Measurements from ENCODE around the gene GOLGA8K. TPM values are rescaled to one million over a fixed set of nuclear protein-coding genes. Genes with fewer than 3 reads are reported as not detected.
"Not testable (repeated sequence)": the region's sequence is repeated elsewhere in the genome, so short reads cannot be mapped to it uniquely, and the experiment has no call there.

The GOLGA8K gene
- total RNA-seq, 1 donor from 2014 or later = 1.7 TPM

DNA sequence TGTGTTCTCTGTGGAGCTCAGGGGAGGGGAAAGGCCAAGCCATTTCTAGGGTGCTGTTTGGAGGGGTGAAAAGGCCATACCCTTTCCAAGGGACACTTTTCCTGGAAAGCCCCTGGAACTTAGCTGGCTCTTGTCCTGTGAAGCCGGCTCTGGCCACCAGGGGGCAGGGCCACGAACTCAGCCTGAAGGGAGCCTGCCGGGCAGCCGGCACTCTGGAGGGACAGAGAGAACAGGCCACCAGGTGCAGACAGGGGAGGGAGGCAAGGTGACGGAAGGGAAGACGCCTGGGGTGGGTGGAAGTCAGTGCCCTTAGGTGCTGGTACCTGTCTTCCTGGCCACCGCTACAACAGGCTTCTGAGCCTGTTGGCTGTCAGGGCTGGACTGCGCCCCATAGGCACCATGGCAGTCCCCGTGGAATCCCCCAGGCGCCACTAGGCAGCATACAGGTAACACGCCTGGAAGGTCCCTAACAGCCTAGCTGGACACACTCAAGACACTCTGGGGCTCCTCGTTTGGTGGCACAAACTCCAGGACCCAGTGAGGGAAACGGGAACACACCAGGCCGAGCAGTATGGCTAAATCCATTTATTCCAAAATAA is 14.9 kb downstream of the GOLGA8K start:
- DNase-seq (ENCODE audit: low spot score); H3K36me3 Mint-ChIP-seq (ENCODE audit: low read depth); H3K9me3 Mint-ChIP-seq (ENCODE audit: low read depth); H3K4me3 Mint-ChIP-seq (ENCODE audit: unreplicated experiment); H3K27ac Mint-ChIP-seq (ENCODE audit: unreplicated experiment); H3K27me3 Mint-ChIP-seq (ENCODE audit: low read depth); H3K4me1 Mint-ChIP-seq (ENCODE audit: low read depth): not testable (repeated sequence)
- TF ChIP-seq, protein P1, sequence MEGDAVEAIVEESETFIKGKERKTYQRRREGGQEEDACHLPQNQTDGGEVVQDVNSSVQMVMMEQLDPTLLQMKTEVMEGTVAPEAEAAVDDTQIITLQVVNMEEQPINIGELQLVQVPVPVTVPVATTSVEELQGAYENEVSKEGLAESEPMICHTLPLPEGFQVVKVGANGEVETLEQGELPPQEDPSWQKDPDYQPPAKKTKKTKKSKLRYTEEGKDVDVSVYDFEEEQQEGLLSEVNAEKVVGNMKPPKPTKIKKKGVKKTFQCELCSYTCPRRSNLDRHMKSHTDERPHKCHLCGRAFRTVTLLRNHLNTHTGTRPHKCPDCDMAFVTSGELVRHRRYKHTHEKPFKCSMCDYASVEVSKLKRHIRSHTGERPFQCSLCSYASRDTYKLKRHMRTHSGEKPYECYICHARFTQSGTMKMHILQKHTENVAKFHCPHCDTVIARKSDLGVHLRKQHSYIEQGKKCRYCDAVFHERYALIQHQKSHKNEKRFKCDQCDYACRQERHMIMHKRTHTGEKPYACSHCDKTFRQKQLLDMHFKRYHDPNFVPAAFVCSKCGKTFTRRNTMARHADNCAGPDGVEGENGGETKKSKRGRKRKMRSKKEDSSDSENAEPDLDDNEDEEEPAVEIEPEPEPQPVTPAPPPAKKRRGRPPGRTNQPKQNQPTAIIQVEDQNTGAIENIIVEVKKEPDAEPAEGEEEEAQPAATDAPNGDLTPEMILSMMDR (IDR thresholded peaks at IDR 0.05) = peak; percentile 19

DNA sequence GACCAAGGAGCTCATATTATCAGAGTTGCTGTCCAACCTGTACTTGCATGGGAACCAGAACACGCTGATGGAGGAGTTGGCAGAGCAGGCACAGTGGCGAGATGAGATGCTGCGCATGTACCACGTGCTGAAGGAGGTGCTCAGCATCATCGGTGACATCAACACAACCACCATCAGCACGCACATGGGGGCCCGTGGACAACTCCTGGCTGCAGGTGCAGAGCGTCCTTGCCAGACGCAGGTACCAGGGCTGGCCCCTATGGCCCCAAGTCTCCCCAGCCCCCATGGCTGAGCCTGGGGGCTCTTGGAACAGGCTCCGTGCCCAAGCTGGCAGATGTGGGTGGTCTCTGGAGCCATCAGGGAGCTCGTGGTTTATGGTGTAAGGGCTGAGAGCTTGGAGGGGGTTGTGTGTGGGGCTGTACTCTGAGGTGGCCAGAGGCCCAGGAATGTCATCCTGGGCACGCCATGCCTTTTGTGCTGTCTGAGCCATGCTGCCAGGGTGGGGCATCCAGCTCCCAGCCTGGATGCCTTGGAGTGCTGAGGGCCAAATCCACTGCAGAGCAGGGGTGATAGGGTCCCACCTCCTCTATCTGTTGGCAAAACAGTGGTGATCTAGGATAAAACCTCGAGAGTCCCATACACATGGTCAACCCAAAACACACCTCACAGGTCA is 17.1 kb downstream of the GOLGA8K start:
- not testable (repeated sequence) for H3K36me3 Mint-ChIP-seq (ENCODE audit: low read depth); H3K9me3 Mint-ChIP-seq (ENCODE audit: low read depth); H3K4me1 Mint-ChIP-seq (ENCODE audit: low read depth); H3K27me3 Mint-ChIP-seq (ENCODE audit: low read depth); H3K27ac Mint-ChIP-seq (ENCODE audit: unreplicated experiment); DNase-seq (ENCODE audit: low spot score); H3K4me3 Mint-ChIP-seq (ENCODE audit: unreplicated experiment)

DNA sequence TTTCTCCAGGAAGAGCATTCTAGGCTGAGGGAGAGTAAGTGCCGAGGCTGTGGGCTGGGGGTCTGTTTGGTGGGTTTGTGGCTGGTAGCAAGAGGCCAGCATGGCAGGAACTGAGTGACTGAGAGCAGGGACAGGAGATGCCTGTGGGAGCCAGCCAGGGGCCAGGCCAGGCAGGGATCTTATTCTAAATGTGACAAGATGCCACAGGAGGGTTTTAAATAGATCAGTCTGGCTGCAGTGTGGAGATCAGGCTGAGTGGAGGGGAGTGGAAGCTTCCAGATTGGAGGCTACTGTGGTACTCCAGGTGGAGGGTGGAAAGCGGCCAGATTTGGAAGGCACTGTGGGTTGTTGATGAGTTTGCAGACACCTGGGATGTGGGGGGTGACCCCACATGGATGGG is 28.9 kb downstream of the GOLGA8K start:
- H3K9me3 Mint-ChIP-seq (ENCODE audit: low read depth); H3K27ac Mint-ChIP-seq (ENCODE audit: unreplicated experiment); H3K4me1 Mint-ChIP-seq (ENCODE audit: low read depth); H3K36me3 Mint-ChIP-seq (ENCODE audit: low read depth); H3K4me3 Mint-ChIP-seq (ENCODE audit: unreplicated experiment); H3K27me3 Mint-ChIP-seq (ENCODE audit: low read depth); DNase-seq (ENCODE audit: low spot score): not testable (repeated sequence)

DNA sequence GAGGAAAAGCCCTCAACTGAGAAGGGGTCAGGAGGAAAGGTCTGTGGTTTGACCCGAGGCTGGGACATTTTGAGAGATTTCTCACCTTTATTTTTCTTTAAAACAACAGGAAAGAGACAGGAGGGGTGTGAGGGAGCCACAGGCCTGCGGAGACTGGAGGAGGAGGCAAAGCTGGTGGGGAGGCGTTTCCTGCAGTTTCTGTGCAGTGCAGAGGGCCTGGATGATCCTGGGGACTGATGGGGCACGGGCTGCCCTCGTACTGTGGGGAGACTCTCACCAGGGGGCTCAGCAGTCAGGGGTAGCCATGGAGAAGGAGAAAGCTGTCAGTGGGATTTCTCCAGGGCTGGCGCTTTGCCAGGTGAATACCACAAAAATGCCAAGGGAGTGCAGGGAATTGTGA is 29.4 kb downstream of the GOLGA8K start:
- H3K4me3 Mint-ChIP-seq (ENCODE audit: unreplicated experiment); H3K4me1 Mint-ChIP-seq (ENCODE audit: low read depth); H3K36me3 Mint-ChIP-seq (ENCODE audit: low read depth): not testable (repeated sequence)

DNA sequence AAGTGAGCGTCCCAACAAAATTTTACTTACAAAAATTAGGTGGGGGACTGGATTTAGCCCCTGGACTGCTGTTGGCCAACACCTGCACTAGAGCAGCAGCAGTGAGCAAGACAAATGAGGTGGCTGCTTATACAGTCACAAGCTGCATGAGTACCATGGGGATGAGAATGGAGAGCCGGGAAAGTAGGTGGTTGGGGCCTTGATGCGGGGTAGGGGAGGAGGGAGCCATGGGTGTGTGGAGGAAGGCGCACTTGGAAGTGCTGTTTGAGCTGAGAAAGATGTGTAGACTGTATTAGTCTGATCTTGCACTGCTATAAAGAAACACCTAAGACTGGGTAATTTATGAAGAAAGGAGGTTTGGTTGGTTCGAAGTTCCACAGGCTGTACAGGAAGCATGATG is 31.0 kb downstream of the GOLGA8K start:
- not testable (repeated sequence) for H3K36me3 Mint-ChIP-seq (ENCODE audit: low read depth); H3K27ac Mint-ChIP-seq (ENCODE audit: unreplicated experiment); H3K9me3 Mint-ChIP-seq (ENCODE audit: low read depth); H3K4me1 Mint-ChIP-seq (ENCODE audit: low read depth); H3K27me3 Mint-ChIP-seq (ENCODE audit: low read depth); DNase-seq (ENCODE audit: low spot score); H3K4me3 Mint-ChIP-seq (ENCODE audit: unreplicated experiment)

More for the DNA sequence above, 29.4 kb downstream of the GOLGA8K start:
- H3K9me3 Mint-ChIP-seq (ENCODE audit: low read depth); H3K27me3 Mint-ChIP-seq (ENCODE audit: low read depth); DNase-seq (ENCODE audit: low spot score); H3K27ac Mint-ChIP-seq (ENCODE audit: unreplicated experiment): not testable (repeated sequence)

DNA sequence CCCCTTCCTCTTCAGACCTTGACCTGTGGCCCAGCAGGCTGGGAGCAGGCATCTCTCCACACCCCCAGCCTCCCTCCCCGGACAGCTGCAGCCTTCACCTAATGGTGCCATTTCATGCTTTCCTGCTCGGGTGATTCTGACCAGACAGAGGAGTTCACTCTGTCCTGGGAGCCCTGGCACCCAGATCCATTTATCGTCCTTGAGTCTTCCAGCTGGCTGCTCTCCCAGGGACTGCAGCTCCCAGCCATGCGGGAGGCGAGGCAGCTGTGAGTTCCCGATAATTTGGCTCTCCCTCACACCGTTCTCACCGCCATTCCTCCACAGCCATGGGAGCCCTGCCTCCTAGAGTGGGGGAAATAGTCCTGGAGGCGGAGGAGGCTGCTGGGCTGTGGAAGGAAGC is 32.6 kb downstream of the GOLGA8K start:
- not testable (repeated sequence) for H3K27me3 Mint-ChIP-seq (ENCODE audit: low read depth); DNase-seq (ENCODE audit: low spot score); H3K4me1 Mint-ChIP-seq (ENCODE audit: low read depth); H3K36me3 Mint-ChIP-seq (ENCODE audit: low read depth); H3K9me3 Mint-ChIP-seq (ENCODE audit: low read depth); H3K27ac Mint-ChIP-seq (ENCODE audit: unreplicated experiment); H3K4me3 Mint-ChIP-seq (ENCODE audit: unreplicated experiment)

DNA sequence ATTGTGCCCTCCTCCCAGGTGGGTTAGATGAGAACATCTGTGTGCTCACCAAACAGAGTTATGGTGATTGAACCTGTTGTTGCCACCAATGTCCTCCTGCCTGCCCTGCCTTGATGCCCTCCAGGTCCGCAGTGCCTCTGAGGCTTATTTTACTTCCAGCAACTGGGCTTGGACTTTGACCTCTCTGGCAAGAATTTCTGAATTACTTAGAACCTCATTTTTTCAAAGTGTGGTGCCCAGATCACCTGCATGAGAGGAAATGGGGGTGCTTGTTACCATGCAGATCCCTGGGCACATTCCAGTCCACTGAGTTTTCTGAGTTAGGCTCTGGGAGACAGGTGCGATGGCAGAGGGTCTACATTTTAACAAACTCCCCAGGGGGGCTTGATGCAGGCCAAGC is 33.0 kb downstream of the GOLGA8K start:
- H3K9me3 Mint-ChIP-seq (ENCODE audit: low read depth); H3K4me3 Mint-ChIP-seq (ENCODE audit: unreplicated experiment); H3K27me3 Mint-ChIP-seq (ENCODE audit: low read depth); H3K4me1 Mint-ChIP-seq (ENCODE audit: low read depth); H3K27ac Mint-ChIP-seq (ENCODE audit: unreplicated experiment); DNase-seq (ENCODE audit: low spot score); H3K36me3 Mint-ChIP-seq (ENCODE audit: low read depth): not testable (repeated sequence)

DNA sequence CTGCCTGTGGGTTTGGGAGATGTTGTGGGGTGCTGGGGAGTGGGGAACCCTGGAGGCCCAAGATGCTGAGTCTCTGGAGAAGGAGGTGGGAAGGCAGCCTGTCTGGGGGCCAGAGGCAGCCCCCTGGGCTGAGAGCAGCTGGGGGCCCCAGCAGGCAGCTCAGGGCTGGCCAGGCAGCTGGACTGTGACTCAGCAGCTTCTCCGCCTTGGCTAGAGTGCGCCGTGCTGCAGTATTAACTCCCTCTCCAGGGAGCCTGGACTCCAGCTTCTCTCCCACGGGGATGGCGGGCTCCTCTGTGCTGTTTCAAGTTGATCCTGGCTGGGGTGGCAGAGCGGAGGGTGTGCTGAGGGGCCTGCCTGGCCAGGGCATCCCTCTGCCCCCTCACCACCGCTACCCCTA is 36.6 kb downstream of the GOLGA8K start:
- H3K4me3 Mint-ChIP-seq (ENCODE audit: unreplicated experiment); H3K36me3 Mint-ChIP-seq (ENCODE audit: low read depth); H3K27ac Mint-ChIP-seq (ENCODE audit: unreplicated experiment); H3K9me3 Mint-ChIP-seq (ENCODE audit: low read depth); H3K4me1 Mint-ChIP-seq (ENCODE audit: low read depth); DNase-seq (ENCODE audit: low spot score); H3K27me3 Mint-ChIP-seq (ENCODE audit: low read depth): not testable (repeated sequence)

DNA sequence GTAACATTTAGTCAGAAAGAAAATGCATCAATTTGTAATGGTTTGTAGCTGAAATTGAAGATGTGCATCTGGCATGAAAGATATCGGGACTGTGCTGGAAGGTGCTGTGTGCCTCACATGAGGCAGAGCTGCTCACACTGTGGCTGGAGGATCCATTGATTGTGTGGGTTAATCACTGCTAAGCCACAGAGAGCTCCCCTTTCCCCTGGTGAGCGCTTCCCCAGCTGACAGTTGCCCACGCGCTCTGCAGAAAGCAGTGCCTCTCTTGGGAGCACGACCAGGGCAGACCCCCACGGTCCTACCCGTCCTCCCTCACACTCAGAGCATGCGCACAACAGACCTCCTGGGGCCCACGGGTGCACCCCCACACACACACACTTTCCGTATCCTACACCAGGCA is 37.1 kb downstream of the GOLGA8K start:
- not testable (repeated sequence) for H3K4me3 Mint-ChIP-seq (ENCODE audit: unreplicated experiment); H3K36me3 Mint-ChIP-seq (ENCODE audit: low read depth); H3K27ac Mint-ChIP-seq (ENCODE audit: unreplicated experiment); H3K9me3 Mint-ChIP-seq (ENCODE audit: low read depth); H3K4me1 Mint-ChIP-seq (ENCODE audit: low read depth); DNase-seq (ENCODE audit: low spot score); H3K27me3 Mint-ChIP-seq (ENCODE audit: low read depth)

DNA sequence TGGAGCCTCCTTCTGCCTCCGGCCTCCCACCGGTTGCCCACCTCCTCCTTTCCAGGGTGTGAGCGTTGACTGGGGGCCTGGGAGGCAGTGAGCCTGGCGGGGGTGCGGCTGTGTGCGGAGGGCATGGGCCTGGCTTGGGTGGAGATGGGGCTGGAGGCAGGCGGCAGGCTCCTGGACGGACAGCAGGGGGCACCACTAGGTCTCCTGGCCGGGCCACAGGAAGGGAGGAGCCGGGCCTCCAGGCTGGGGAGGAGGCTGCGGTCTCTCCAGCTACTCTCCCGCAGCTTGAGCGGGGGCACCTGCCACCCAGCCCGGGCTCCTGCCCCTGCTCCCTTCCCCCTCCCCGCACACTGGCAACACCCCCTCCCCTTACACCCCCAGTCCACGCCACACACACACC is 38.1 kb downstream of the GOLGA8K start:
- not testable (repeated sequence) for H3K27ac Mint-ChIP-seq (ENCODE audit: unreplicated experiment); H3K27me3 Mint-ChIP-seq (ENCODE audit: low read depth); DNase-seq (ENCODE audit: low spot score); H3K9me3 Mint-ChIP-seq (ENCODE audit: low read depth); H3K4me3 Mint-ChIP-seq (ENCODE audit: unreplicated experiment); H3K4me1 Mint-ChIP-seq (ENCODE audit: low read depth); H3K36me3 Mint-ChIP-seq (ENCODE audit: low read depth)

DNA sequence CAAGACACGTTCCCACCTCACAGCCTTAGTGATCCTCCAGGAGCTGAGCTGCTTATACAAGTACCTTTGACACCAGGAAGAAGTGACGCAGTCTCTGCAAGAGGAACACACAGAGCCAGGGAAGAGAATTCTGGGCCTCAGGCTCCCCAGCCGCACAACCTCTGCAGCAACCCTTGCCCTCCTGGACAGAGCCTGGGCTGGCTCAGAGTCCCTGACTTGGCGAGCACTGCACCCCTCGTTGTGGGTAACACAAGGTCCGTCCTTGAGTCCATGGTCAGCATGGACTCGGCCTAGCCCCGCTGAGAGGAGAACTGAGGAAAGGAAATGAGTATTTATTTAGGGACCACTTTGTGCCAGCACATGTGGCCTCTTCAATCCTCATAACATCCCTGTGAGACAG is 39.6 kb downstream of the GOLGA8K start:
- not testable (repeated sequence) for H3K4me3 Mint-ChIP-seq (ENCODE audit: unreplicated experiment); H3K36me3 Mint-ChIP-seq (ENCODE audit: low read depth); H3K9me3 Mint-ChIP-seq (ENCODE audit: low read depth); H3K27ac Mint-ChIP-seq (ENCODE audit: unreplicated experiment); H3K27me3 Mint-ChIP-seq (ENCODE audit: low read depth); H3K4me1 Mint-ChIP-seq (ENCODE audit: low read depth); DNase-seq (ENCODE audit: low spot score)

DNA sequence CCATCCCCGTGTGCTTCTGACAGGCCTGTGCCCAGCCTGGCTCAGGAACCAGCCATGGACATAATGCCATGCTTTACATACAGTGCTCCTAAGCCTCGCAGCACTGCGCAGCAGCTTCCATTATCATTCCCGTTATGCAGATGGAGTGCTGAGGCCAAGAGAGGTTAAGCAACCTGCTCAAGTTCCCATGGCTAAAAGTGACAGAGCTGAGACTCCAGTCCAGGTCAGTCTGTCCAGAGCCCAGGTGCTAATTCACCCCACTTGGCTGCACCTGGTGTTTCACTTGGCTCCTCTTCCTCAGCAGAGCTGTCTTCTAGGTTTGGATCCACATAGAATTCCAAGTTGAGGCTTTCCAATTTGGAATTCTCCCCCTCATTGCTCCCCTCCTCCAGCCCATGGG is 41.4 kb downstream of the GOLGA8K start:
- DNase-seq (ENCODE audit: low spot score); H3K27me3 Mint-ChIP-seq (ENCODE audit: low read depth); H3K4me3 Mint-ChIP-seq (ENCODE audit: unreplicated experiment); H3K36me3 Mint-ChIP-seq (ENCODE audit: low read depth); H3K27ac Mint-ChIP-seq (ENCODE audit: unreplicated experiment); H3K4me1 Mint-ChIP-seq (ENCODE audit: low read depth); H3K9me3 Mint-ChIP-seq (ENCODE audit: low read depth): not testable (repeated sequence)

Data from chondrocyte (in vitro differentiated cells).